Trophoblast cell (in vitro differentiated cells and primary cell): ENCODE measurements around the gene IL1RN.
A peak's percentile ranks its signal among the peaks of the same experiment; 100 is the strongest.

Experiments used
- DNase-seq, 2 donors: peaks; one replicate each; pipeline ENCODE4 v3.0.0-alpha.2; 2016
- H2AFZ ChIP-seq: 2 replicates; pipeline ENCODE4 v1.6.1; 2013; ENCODE audit warnings: low read length, moderate library complexity, mild to moderate bottlenecking; ENCODE audit not compliant: insufficient read depth, poor library complexity
- H2AK5ac ChIP-seq: 2 replicates; pipeline ENCODE4 v1.6.1; 2013; ENCODE audit warnings: mild to moderate bottlenecking, low read length
- H2BK120ac ChIP-seq: 2 replicates; pipeline ENCODE4 v1.6.1; 2013; ENCODE audit warnings: low read length, mild to moderate bottlenecking, moderate library complexity; ENCODE audit not compliant: insufficient read depth, poor library complexity
- H2BK12ac ChIP-seq: 2 replicates; pipeline ENCODE4 v1.6.1; 2013; ENCODE audit warnings: mild to moderate bottlenecking, low read length, moderate library complexity
- H2BK5ac ChIP-seq: 2 replicates; pipeline ENCODE4 v1.6.1; 2013; ENCODE audit warnings: low read length, low read depth, moderate library complexity, mild to moderate bottlenecking; ENCODE audit not compliant: poor library complexity
- H3K14ac ChIP-seq: 2 replicates; pipeline ENCODE4 v1.6.1; 2013; ENCODE audit warnings: mild to moderate bottlenecking, low read length
- H3K18ac ChIP-seq: 2 replicates; pipeline ENCODE4 v1.6.1; 2013; ENCODE audit warnings: mild to moderate bottlenecking, low read length
- H3K23ac ChIP-seq: 2 replicates; pipeline ENCODE4 v1.6.1; 2013; ENCODE audit warnings: low read length
- H3K27ac ChIP-seq: 2 replicates; pipeline ENCODE4 v1.5.1; 2013; ENCODE audit warnings: low read depth, mild to moderate bottlenecking, inconsistent platforms, low read length, moderate library complexity
- H3K27me3 ChIP-seq: 2 replicates; pipeline ENCODE4 v1.6.1; 2013; ENCODE audit warnings: inconsistent platforms, mild to moderate bottlenecking, low read length, moderate library complexity; ENCODE audit not compliant: insufficient read depth
- H3K36me3 ChIP-seq, 2 experiments: 1 replicate in 1 of 2; 2 replicates in 1 of 2; pipeline ENCODE4 v1.6.1; 2013; ENCODE audit warnings: low read length in 2 of 2, mild to moderate bottlenecking in 2 of 2, moderate library complexity in 1 of 2; ENCODE audit not compliant: insufficient read depth in 2 of 2, control insufficient read depth in 1 of 2
- H3K4ac ChIP-seq: 2 replicates; pipeline ENCODE4 v1.6.1; 2013; ENCODE audit warnings: low read depth, mild to moderate bottlenecking, low read length, moderate library complexity
- H3K4me1 ChIP-seq, 2 experiments: 1 replicate in 1 of 2; 2 replicates in 1 of 2; pipeline ENCODE4 v1.6.1; 2013; ENCODE audit warnings: low read length in 2 of 2, mild to moderate bottlenecking in 2 of 2, moderate library complexity in 1 of 2; ENCODE audit not compliant: insufficient read depth in 2 of 2, control insufficient read depth in 1 of 2
- H3K4me2 ChIP-seq: 2 replicates; pipeline ENCODE4 v1.6.1; 2013; ENCODE audit warnings: inconsistent platforms, mild to moderate bottlenecking, low read length, moderate library complexity
- H3K4me3 ChIP-seq: 2 replicates; pipeline ENCODE4 v1.5.1; 2013; ENCODE audit warnings: mild to moderate bottlenecking, low read depth, low read length, inconsistent platforms
- H3K79me1 ChIP-seq: one replicate; pipeline ENCODE4 v1.6.1; 2013; ENCODE audit warnings: low read length
- H3K79me2 ChIP-seq: 2 replicates; pipeline ENCODE4 v1.6.1; 2013; ENCODE audit warnings: low read length, mild to moderate bottlenecking; ENCODE audit not compliant: control insufficient read depth, insufficient read depth, poor library complexity
- H3K9ac ChIP-seq: 2 replicates; pipeline ENCODE4 v1.6.1; 2013; ENCODE audit warnings: mild to moderate bottlenecking, low read length
- H3K9me3 ChIP-seq: 2 replicates; pipeline ENCODE4 v1.6.1; 2013; ENCODE audit warnings: low read depth, mild to moderate bottlenecking, control low read depth, inconsistent platforms, low read length; ENCODE audit not compliant: insufficient read depth
- H4K12ac ChIP-seq: 2 replicates; pipeline ENCODE4 v1.6.1; 2013; ENCODE audit warnings: low read depth, mild to moderate bottlenecking, low read length, moderate library complexity
- H4K8ac ChIP-seq: 2 replicates; pipeline ENCODE4 v1.6.1; 2013; ENCODE audit warnings: low read depth, mild to moderate bottlenecking, low read length, moderate library complexity
- H4K91ac ChIP-seq: one replicate; pipeline ENCODE4 v1.6.1; 2013; ENCODE audit warnings: low read depth, mild to moderate bottlenecking, low read length, moderate library complexity
- WGBS: extraction: QIAGEN DNeasy Blood & Tissue Kit; methylation state at CpG from one replicate; pipeline ENCODE4 v1.1.7; 2013; ENCODE audit warnings: missing lambda C conversion rate; ENCODE audit not compliant: insufficient read length, insufficient coverage; ENCODE audit errors: extremely low coverage; 5-methylcytosine and 5-hydroxymethylcytosine counted together

IL1RN gene

DNA sequence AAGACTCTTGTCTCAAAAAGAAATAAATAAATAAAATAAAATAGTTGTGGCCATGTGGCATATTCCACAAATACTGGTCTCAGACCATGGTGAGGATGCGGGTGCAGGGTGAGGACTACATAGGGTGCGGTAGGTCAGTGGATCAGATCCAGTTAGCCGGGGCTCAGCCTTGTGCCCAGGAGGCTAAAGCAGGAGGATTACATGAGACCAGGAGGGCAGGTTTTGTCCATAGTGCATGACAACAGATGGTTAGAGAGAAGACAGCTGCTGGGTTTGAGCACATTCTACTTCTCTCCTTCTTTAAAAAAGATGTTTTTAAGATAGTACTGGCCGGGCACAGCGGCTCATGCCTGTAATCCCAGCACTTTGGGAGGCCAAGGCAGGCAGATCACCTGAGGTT lies 33.6 kb downstream of the IL1RN start:
- no peak overlapping the region for H3K9ac ChIP-seq
- H3K79me2 ChIP-seq = peaks cover 8% of the 10 kb centered on the region
- no peak overlapping the region for H2AK5ac ChIP-seq
- peaks cover 12 to 31% of the 10 kb centered on the region in 2 experiments for H3K4me1 ChIP-seq
- no peak overlapping the region for H3K4me3 ChIP-seq
- peaks cover 17% of the 10 kb centered on the region for H3K79me1 ChIP-seq
- H2BK12ac ChIP-seq = no peak overlapping the region
- no peak overlapping the region for H4K91ac ChIP-seq
- no peak overlapping the region for H4K8ac ChIP-seq
- no peak overlapping the region for H2AFZ ChIP-seq
- H3K9me3 ChIP-seq = no peaks in the 10 kb centered on the region
- no CpG with 5 or more reads among the region's 5 CpGs for WGBS
- no peak overlapping the region for H3K14ac ChIP-seq
- no peak overlapping the region for H3K4me2 ChIP-seq
- DNase-seq = no peak
- H2BK5ac ChIP-seq = no peak overlapping the region
- H3K23ac ChIP-seq = no peak overlapping the region
- H3K18ac ChIP-seq = no peak overlapping the region
- no peaks in the 10 kb centered on the region for H3K27me3 ChIP-seq
- no peak overlapping the region for H2BK120ac ChIP-seq
- H4K12ac ChIP-seq = no peak overlapping the region
- H3K4ac ChIP-seq = no peak overlapping the region
- H3K36me3 ChIP-seq = no peaks in the 10 kb centered on the region
- H3K27ac ChIP-seq = no peak overlapping the region

- H3K18ac ChIP-seq = peak overlapping the region; percentile 62
- no peak overlapping the region for H2AFZ ChIP-seq
- no peak overlapping the region for H3K9ac ChIP-seq
- H3K79me2 ChIP-seq = peaks cover 6% of the 10 kb centered on the region
- no peak overlapping the region for H2BK12ac ChIP-seq
- H3K79me1 ChIP-seq = peaks cover 11% of the 10 kb centered on the region
- no peak overlapping the region for H2BK120ac ChIP-seq
- no peak overlapping the region for H2BK5ac ChIP-seq
- H3K27me3 ChIP-seq = no peaks in the 10 kb centered on the region
- WGBS = no CpG with 5 or more reads among the region's 10 CpGs
- no peak overlapping the region for H3K4me3 ChIP-seq
- no peak overlapping the region for H4K12ac ChIP-seq
- H3K23ac ChIP-seq = no peak overlapping the region
- no peak overlapping the region for H4K91ac ChIP-seq
- peaks cover under 1% of the 10 kb centered on the region for H3K9me3 ChIP-seq
- H3K4me2 ChIP-seq = no peak overlapping the region
- DNase-seq = no peak
- no peak overlapping the region for H4K8ac ChIP-seq
- no peak overlapping the region for H3K27ac ChIP-seq
- no peak overlapping the region for H3K4ac ChIP-seq
- no peak overlapping the region for H3K14ac ChIP-seq
- H2AK5ac ChIP-seq = no peak overlapping the region
- H3K4me1 ChIP-seq = peaks cover 15 to 25% of the 10 kb centered on the region in 2 experiments
- no peaks in the 10 kb centered on the region for H3K36me3 ChIP-seq
Observed at GRCh38 chr2:113162173-113162572, 34.8 kb downstream of the IL1RN start.

DNA sequence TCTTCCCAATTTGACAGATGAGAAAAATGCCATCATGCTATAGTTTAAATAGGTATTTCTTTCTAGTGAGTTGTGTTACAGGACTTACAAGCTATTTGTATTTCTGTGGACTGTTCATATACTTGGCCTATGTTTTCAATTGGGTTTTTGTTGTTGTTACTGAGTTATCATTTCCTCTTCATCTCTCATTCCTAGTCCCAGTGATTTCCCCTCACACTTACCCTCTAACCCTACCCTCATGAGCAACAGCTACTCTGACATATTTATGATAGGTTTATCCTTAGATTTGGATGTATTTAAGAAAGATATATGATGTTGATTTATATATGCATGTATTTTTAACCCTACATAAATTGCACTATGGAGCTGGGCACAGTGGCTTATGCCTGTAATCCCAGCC lies 35.5 kb downstream of the IL1RN start:
- Histone ChIP-seq H2BK120ac (no peak overlapping the region), H2BK12ac (no peak overlapping the region), H3K4me3 (no peak overlapping the region), H4K8ac (no peak overlapping the region), H2BK5ac (no peak overlapping the region), H3K4me2 (no peak overlapping the region), H3K14ac (no peak overlapping the region), H3K79me1 (peaks cover 5% of the 10 kb centered on the region), H3K9me3 (peaks cover 1% of the 10 kb centered on the region), H3K9ac (no peak overlapping the region), H3K23ac (no peak overlapping the region), H3K36me3 (no peaks in the 10 kb centered on the region), H3K18ac (no peak overlapping the region), H3K4ac (no peak overlapping the region), H4K91ac (no peak overlapping the region), H2AFZ (no peak overlapping the region), H3K27ac (no peak overlapping the region), H2AK5ac (no peak overlapping the region), H4K12ac (no peak overlapping the region), H3K4me1 (peaks cover 15 to 24% of the 10 kb centered on the region in 2 experiments), H3K79me2 (peaks cover under 1% of the 10 kb centered on the region), H3K27me3 (no peaks in the 10 kb centered on the region)
- no peak for DNase-seq

DNA sequence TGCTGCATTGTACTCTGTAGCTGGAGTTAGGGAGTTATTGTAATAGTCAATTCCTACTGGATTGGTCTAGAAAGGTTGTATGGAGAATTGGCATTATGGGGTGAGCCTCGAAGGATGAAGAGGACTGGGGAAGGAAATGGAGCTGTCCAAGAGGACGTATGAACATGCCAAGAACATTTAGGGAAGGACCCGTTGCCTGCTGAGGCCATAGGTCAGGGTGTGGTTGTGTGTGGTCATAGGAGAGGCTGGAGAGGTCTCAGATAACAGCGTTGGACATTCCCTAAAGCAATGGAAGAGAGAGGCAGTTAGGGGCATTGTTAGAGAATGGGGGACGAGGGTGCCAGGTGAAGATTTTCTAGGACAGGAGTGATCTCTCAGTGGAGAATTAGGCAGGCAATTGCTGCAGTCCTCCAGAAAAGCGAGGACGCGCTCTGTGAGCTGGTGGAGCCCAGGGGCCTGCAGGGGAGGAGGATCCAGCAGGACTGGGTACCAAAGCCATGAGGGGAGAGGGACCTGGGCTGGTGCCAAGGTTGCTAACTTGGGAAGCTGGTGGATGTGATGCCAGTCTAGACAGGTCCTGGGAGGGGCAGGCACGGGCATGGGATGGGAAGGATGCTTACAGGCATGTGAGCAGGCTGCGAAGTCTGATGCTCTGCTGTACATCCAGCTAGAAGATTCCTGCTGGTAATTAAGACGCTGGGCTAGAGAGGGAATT lies 37.0 kb downstream of the IL1RN start:
- Histone ChIP-seq H3K9me3 (peaks cover 3% of the 10 kb centered on the region), H2AFZ (no peak overlapping the region), H3K9ac (no peak overlapping the region), H3K18ac (peak overlapping the region; percentile 38), H3K4me2 (no peak overlapping the region), H3K27me3 (no peaks in the 10 kb centered on the region), H4K91ac (peak overlapping the region; percentile 12), H3K4me1 (peaks cover 13 to 17% of the 10 kb centered on the region in 2 experiments), H3K36me3 (no peaks in the 10 kb centered on the region), H3K4me3 (no peak overlapping the region), H3K79me2 (no peaks in the 10 kb centered on the region), H3K4ac (no peak overlapping the region), H4K12ac (no peak overlapping the region), H2BK12ac (no peak overlapping the region), H3K79me1 (peaks cover 1% of the 10 kb centered on the region), H2AK5ac (no peak overlapping the region), H4K8ac (no peak overlapping the region), H3K27ac (no peak overlapping the region), H2BK5ac (no peak overlapping the region), H3K14ac (no peak overlapping the region), H3K23ac (no peak overlapping the region), H2BK120ac (no peak overlapping the region)
- WGBS = no CpG with 5 or more reads among the region's 11 CpGs
- no peak for DNase-seq
